A204.1 (cell line): ENCODE data around the gene MYT1.
"Not testable (repeated sequence)": the region's sequence is repeated elsewhere in the genome, so short reads cannot be mapped to it uniquely, and the experiment has no call there.

Source experiments
- FAIRE-seq: peaks from 2 replicates; lab custom pipeline; 2012; peaks lifted over from hg19 to GRCh38; lab: Jason Lieb, UNC

MYT1 gene

DNA sequence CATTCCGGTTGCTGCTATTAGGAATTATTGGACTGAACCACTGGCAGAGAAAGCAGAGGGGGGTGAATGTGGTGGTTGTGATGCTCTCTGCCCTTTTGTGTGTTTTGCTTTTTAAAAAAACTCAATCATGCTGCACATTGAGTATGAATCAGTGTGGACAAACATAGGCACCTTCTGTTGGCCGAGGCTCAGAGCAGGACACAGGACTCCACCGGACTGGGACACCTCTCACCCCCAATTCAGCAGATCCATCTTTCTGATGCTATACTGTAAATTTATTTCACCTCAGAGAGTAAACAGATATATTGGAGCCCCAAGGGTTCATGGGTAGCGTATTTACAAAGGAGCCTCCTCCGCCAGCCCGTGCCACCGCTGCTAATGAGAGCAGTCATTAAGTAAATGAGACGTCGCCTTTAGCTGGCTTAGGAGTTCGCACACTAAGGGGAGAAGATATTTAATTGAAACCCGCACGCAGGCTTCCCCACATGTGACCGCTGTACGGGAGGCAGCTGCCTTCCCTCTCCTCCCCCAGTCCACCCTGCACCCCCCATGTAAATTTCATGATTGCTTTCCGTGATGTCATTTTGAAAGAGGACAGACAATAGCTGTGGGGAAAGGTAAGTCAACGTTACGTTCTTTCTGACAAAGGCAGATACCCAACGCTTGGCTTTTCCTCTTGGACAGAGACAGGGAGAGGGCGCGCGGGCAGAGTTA, at the start of gene MYT1:
TSS of gene MYT1 (plus strand) at position 330 of the 714 bp plus-strand sequence. CDS start 34,410 bp downstream, outside the sequence.
- FAIRE-seq, result no peak

DNA sequence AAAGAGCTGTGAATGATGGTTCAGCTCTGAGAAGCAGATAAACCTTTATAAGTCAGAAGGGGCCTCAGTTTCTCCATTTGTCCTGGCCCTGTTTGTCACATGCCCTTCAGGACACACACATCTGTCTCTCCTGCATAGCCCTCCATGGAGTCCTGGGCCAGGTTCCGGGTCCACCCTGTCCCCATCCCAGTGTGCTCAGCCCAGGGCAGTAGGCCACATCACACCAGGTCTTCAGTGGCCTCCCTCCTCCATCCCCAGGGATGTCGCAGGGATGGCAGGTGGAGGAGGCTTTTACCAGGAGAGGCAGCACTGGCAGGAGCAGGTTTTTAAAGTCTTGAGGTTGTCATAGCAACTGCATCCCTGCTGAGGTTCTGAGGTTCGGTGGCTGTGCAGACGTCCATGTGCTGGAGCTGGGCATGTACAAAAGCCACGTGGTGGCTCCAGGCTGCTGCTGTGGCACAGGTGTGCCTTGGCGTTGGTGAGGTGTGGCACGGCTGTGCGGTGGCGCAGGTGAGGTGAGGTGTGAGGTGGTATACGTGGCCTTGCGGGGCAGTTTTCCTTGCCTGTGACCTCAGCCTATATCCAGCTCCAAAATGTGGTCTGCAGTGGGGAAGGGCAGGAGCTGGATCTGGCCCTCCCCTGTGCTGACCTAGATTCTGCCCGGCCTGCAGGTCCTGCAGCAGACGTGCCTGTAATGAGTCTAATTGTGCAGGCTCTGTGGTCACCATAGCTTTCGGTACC, 48.9 kb upstream of the MYT1 start:
- no peak for FAIRE-seq

DNA sequence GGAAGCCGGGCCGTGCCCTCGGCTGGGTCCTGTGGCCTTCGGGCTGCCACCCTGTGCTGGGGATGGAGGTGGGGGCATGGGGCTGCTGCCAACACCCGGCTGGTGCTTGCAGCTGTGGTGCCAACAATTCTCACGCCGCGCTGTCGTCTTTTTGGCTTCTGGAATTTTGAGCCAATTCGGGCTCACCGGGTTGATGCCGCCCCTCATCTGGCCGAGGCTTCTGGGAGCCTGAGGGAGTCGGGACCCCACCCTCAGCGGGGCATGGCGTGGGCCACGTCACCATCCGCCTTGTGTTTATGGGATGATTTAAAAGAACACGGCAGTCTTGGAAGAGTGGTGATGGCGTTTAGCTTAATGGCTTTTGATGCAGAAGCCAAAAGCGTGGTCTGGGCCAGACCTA, 48.2 kb upstream of the MYT1 start:
- no peak for FAIRE-seq

DNA sequence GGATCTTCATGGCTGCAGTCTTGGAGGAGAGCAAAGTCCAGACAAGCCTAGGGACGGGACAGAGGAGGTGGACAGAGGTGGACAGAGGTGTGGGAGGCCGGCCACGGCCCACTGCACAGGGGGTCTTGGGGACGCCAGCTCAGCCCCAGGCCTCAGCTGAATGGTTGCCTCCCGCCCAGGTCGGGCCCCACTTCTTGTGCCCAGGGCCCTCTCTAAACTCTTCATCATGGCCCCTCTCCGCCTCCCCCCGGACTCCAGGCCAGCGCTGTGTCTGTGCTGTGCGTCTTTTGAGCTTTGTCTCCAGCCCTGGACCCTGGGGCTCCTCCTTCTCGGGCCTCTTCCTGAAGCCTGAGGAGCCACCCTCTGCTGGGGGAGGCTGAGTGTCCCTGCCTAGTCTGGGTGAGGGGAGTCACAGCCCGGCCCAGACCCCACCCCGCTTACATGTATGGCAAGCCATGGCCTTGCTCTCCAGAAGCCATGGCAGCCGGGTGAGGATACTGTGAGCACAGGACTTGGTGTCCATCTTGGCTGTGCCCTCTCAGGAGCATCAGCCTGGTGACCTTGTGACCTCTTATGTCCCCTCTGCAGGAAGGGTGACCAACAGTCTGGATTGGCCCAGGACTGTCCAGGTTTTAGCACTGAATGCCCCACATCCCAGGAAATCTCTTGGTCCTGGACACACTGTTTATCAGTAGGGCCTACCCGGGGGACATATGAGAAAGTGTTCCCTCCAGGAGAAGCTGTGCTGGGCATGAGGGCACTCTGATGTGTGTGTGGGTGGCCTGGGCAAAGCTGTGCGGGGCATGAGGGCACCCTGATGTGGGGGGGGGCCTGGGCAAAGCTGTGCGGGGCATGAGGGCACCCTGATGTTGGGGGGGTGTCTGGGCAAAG, 47.5 kb upstream of the MYT1 start:
- FAIRE-seq, result no peak

DNA sequence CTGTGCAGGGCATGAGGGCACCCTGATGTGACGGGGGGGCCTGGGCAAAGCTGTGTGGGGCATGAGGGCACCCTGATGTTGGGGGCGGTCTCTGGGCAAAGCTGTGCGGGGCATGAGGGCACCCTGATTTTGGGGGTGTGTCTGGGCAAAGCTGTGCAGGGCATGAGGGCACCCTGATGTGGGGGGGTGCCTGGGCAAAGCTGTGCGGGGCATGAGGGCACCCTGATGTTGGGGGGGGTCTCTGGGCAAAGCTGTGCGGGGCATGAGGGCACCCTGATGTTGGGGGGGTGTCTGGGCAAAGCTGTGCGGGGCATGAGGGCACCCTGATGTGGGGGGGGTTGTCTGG, 46.8 kb upstream of the MYT1 start:
- FAIRE-seq, result not testable (repeated sequence)

DNA sequence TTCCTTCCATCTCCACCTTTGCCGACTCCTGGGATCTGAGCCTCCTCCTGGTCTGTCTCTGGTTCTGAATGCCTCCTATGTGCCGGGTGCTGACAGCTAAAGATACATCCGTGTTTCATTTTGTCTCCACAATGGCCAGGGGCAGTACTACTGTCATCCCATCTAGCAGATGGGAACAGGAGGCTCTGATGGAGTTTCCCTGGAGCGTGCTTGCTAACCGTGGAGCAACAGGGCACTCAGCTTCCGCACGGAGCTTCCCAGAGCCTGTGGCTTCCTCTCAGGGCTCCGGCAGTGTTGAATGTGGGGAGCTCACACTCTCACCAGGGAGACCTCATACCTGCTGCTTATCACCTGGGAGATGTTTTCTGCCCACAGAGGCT, 45.0 kb upstream of the MYT1 start:
- no peak for FAIRE-seq

DNA sequence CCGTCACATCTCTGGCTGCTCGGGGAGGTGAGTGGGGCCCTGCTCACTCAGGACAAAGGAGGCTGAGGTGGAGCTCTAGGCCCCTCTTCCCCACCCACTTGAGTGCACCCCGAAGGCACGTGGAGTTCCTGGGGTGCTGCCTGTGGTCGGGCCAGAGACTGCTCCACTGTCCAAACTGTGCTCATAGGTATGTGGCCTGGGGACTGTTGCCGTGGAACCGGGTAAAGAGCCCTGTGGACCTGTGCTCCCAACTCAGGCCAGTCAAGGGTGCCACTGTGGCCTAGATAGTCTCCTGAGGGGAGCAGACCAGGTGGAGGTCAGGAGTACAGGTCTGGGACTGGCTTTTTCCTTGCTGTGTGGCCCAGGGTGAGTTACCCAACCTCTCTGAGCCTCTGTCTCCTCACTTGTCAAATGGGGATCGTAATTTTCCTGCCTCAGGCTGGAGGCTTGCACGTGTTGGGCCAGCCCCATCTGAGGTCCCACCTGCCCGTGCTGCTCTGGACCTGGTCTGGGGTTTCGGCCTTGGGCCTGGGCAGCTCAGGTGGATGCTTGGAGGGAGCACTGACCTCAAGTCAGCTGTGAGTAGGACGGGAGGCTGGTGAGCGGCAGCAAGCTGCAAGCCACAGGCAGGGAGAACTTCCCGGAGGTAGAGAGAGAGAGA, 44.4 kb upstream of the MYT1 start:
- FAIRE-seq, result no peak

DNA sequence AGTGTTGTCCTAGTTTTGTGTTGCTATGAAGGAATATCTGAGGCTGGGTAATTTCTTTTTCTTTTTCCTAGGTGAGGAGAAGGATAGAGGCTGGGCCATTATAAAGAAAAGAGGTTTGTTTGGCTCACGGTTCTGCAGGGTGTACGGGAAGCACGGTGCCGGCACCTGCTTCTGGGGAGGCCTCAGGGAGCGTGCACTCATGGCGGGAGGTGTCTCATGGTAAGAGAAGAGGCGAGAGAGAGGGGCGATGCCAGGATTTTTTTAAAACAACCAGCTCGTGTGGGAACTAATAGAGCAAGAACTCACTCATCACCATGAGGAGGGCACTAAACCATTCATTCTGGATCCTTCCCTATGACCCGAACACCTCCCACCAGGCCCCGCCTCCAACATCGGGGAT, 42.7 kb upstream of the MYT1 start:
- no peak for FAIRE-seq

DNA sequence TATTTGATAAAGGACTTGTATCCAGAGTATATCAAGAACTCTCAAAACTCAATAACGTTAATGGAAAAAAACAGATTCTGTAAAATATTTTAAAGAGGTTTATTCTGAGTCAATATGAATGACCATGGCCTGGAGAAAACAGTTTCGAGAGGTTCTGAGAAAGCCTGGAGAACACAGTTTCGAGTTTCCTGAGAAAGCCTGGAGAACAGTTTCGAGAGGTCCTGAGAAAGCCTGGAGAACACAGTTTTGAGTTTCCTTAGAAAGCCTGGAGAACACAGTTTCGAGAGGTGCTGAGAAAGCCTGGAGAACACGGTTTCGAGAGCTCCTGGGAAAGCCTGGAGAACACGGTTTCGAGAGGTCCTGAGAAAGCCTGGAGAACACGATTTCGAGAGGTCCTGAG, 41.3 kb upstream of the MYT1 start:
- FAIRE-seq, result not testable (repeated sequence)

DNA sequence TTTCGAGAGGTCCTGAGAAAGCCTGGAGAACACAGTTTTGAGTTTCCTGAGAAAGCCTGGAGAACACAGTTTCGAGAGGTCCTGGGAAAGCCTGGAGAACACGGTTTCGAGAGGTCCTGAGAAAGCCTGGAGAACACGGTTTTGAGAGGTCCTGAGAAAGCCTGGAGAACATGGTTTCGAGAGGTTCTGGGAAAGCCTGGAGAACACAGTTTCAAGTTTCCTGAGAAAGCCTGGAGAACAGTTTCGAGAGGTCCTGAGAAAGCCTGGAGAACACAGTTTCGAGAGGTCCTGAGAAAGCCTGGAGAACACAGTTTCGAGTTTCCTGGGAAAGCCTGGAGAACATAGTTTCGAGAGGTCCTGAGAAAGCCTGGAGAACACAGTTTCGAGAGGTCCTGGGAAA, 40.7 kb upstream of the MYT1 start:
- FAIRE-seq, result not testable (repeated sequence)

DNA sequence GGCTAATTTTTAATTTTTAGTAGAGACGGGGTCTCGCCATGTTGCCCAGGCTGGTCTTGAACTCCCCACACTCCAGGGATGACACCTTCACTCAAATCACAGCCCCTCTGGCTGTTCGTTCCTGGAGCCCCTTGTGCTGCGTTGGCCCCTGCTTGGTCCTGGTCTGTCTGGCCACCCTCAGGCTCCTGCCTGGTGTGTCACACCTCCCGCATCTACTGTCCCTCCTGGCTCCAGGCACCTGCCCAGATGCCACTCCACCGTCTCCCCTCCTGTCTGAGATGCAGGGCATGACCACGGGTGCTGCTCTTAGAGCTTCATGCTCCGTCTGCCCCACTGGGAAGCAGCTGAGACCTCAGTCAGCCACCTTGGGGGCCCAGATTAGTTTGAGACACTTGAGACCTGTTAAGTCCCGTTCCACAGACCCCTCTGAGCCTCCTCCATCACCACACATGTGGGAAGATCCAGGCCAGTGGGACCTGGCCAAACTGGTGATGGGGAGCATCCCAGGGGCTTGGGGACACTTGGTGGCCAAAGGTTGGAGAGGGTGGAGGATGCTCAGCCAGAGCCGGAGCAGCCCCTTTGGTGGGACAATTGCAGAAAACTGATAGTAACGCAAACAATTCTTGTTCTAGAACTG, 35.0 kb upstream of the MYT1 start:
- no peak for FAIRE-seq

DNA sequence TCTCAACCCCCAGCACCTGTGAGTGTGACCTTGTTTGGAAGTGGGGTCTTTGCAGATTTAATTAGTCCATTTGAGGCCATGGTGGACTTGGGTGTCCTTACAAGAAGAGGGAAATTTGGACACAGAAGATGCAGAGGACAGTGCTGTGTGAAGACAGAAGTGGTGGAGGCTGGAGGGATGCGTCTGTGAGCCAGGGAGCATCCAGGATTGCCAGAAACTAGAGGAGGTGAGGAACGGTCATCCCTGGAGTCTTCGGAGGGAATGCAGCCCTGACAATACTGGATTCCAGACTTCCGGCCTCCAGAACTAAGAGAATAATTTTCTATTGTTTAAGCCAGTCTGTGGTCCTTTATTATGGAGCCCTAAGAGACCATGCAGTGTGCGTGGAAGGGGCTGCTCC, 34.0 kb upstream of the MYT1 start:
- FAIRE-seq, result no peak

DNA sequence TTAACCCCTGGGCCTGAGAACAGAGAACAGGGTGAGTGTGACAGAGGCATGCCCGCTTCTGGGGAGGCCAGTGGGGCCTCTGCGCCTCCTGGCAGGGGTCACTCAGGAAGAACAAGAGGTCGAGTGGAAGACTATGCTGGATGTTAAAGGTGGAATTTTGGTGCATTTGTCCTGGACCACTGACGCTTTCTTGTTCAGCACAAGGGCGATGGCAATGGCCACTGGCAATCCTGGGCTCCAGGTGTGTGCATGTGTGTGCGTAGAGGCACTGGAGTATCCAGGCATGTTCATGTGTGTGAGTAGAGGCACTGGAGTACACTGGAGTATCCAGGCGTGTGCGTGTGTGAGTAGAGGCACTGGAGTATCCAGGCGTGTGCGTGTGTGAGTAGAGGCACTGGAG, 33.4 kb upstream of the MYT1 start:
- FAIRE-seq, result no peak

DNA sequence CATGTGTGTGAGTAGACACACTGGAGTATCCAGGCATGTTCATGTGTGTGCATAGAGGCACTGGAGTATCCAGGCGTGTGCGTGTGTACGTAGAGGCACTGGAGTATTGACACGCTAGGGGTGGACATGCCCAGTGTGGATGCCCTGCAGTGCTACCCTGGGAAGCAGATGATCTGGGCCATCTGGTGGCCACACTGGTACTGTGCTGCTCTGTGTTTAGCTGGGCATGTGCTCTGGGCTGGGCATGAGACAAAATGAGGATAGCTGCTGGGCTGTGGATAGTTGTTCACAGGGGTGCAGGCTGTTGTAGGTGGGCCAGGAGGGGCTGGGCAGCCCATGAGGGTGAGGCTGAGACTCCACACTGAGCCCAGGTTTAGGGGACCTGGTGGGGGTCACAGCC, 32.8 kb upstream of the MYT1 start:
- FAIRE-seq, result no peak

DNA sequence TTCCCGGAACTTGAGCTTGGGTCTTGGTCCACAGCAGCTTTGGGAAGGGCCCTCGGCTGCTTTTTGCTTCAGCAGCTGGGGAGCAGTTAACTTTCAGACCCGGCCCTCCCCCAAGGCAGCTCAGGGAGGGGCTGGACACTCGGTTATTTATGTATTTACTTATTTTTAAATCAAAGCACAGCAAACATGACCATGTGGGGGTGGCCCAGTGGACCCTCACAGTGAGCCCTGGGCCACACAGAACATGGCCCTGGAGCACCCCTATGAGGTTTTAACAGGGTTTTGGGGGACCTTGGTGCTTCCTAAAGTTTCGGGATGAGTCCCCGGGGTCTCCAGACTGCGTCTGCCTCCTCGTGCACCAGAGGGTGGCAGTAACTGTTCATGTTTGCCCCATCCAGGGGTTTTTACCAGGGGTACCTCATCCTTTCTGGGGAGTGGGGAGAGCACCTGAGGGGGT, 30.3 kb upstream of the MYT1 start:
- FAIRE-seq, result no peak

DNA sequence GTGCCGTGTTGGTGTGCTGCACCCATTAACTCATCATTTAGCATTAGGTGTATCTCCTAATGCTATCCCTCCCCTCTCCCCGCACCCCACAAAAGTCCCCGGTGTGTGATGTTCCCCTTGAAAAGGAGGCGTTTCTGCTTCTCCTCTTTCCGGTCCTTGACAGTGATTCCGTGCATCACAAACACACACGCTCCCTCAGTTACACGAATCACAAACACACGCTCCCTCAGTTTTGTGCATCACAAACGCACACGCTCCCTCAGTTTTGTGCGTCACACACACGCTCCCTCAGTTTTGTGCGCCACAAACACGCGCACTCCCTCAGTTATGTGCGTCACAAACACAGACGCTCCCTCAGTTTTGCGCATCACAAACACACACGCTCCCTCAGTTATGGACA, 29.5 kb upstream of the MYT1 start:
- FAIRE-seq, result not testable (repeated sequence)

DNA sequence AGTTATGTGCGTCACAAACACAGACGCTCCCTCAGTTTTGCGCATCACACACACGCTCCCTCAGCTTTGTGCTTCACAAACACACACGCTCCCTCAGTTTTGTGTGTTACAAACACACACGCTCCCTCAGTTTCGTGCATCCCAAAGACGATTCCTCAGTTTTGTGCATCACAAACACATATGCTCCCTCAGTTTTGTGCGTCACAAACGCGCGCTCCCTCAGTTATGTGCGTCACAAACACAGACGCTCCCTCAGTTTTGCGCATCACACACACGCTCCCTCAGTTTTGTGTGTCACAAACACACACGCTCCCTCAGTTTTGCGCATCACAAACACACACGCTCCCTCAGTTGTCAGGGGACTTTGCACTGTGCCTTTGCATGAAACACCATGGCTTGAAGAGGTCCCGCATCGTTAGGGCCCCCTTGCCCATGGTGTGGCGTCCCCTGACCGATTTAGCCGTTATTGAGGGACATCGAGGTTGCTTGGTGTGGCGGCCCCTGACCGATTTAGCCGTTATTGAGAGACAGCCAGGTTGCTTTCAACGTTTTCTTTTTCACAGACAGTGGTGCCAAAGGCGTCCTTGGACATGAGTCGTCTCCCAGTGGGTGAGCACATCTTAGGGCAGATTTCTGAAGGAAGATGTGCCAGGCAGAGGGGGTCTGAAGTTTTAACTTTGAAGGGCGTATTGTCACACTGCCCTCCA, 28.1 kb upstream of the MYT1 start:
- FAIRE-seq, result no peak

DNA sequence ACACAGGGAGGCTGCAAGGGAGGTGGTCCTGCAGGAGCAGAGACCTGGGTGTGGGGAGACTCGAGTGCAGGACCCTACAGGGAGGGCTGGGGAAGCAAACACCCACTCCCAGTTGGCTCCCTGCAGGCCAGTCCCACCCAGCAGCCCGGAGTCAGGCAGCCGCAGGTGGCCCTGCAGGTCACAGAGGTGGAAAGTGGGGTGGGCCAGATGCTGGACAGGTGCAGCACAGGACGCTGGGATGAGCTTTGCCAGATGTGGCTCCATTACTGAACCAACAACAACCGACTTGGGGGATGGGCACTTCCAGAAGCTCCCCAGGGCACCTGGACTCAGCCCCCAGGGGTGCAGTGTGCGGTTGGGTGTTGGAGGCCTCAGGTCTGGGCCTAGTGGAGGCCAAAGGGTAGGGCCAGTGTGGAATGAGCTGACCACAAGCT, 26.6 kb upstream of the MYT1 start:
- no peak for FAIRE-seq

DNA sequence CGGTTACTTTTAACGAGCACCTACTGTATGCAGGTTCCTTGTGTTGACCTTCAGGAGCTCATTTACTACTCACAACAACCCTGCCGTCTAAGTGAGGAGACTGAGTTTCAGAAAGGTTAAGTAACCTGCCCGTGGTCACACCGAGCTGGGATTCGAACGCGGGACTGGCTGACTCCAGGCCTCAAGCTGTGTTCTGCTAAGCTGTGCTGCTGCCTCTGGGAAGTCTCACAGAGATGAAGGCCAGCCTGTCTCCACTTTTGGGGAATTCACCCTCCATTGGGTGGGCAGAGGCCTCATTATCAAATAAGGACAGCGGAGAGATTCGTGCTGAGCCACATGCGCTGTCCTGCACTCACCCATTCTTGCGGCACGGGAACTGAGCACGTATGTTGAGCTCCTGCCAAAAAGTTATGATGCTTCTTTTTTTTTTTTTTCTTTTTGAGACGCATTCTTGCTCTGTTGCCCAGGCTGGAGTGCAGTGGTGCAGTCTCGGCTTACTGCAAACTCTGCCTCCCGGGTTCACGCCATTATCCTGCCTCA, 25.9 kb upstream of the MYT1 start:
- no peak for FAIRE-seq

DNA sequence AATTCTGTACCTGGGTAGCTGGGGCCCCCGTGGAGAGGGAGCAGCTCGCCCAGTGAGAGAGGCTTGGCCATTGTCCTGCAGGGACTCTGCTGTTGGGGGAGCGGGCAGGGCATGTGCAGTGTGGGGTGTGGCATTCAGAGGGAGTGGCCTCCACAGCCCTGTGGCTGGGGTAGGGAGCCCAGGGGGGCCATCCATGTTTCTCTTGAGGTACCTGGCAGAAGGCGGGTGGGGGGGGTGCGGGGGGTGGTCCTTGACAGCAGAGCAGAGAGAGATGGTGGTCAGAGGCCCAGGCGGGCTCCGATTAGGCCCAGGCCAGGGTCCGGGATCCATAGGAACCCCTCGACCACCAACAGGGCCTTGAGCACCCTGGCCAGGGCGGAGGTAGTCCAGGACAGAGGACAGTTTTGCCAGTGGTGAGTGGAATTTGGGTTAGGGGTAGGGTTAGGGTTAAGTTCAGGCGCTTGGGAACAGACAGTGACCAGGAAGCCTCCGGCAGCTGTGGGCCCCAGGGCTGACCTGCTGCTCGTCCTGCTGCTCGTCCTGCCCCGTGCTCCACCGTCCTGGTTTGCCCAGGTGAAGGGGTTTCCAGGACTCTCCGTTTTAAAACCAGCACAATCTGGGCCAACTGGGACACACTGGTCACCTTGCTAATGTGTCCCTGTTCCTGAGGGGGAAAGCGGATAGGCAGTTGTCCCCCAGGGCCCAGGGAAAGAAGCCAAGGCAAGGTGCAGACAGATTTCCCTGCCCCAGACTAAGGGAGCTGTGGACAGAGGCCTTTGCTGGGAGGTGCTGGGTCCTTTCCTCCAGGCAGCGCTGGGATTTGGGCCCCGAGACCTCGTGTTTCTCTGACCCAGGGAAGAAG, 24.8 kb upstream of the MYT1 start:
- no peak for FAIRE-seq
